Right atrium auricular region (tissue), 2 donors: ENCODE data around the gene LRIT3. TPM values are rescaled to one million over a fixed set of nuclear protein-coding genes. Genes with fewer than 3 reads are reported as not detected.
A peak's percentile ranks its signal among the peaks of the same experiment; 100 is the strongest.

Source experiments
- DNase-seq: peaks from one replicate; pipeline ENCODE4 v3.0.0-alpha.2; 2019; ENCODE audit warnings: low spot score
- H3K27ac ChIP-seq, 2 donors: fragments of 200-600 bp; sonication (generic); 1 replicate in 1 of 2; 2 replicates in 1 of 2; pipeline ENCODE4 v1.5.1; 2016 to 2019
- H3K27me3 ChIP-seq, 2 donors: fragments of 200-600 bp; sonication (generic); one replicate each; pipeline versions ENCODE4 v1.5.1 to v1.6.0; 2017 to 2019
- H3K36me3 ChIP-seq: fragments of 200-600 bp; sonication (generic); one replicate; pipeline ENCODE4 v1.5.1; 2016
- H3K4me1 ChIP-seq, 2 donors: fragments of 200-600 bp; sonication (generic); one replicate each; pipeline versions ENCODE4 v1.5.1 to v1.6.0; 2017 to 2019
- H3K4me3 ChIP-seq, 2 donors: fragments of 200-600 bp; sonication (generic); 1 replicate in 1 of 2; 2 replicates in 1 of 2; pipeline ENCODE4 v1.5.1; 2017 to 2019; ENCODE audit warnings: mild to moderate bottlenecking in 1 of 2, moderate library complexity in 1 of 2
- H3K9me3 ChIP-seq, 2 donors: fragments of 200-600 bp; sonication (generic); one replicate each; pipeline ENCODE4 v1.5.1; 2019
- total RNA-seq, 2 donors: library from RNA; depleted of rRNA; stranded (reverse); fragments of >200 nt; gene quantifications; one replicate each; pipeline ENCODE4 v1.1.0, GENCODE V29; 2016
- TF ChIP-seq, protein P1 (sequence below), 2 donors: fragments of 200-600 bp; sonication (generic); IDR thresholded peaks; one replicate each; pipeline ENCODE4 v1.5.1; 2019; ENCODE audit warnings: antibody characterized with exemption in 2 of 2

Gene LRIT3
- total RNA-seq, 2 donors from 2014 or later = 0.12 TPM; not detected in 1

GRCh38 chr4:109902559-109903251 is 54.8 kb downstream of the LRIT3 start:
- DNase-seq = no peak
- Histone ChIP-seq H3K27ac (no peak overlapping the region), H3K4me1 (no peaks in the 10 kb centered on the region), H3K36me3 (no peaks in the 10 kb centered on the region), H3K27me3 (no peaks in the 10 kb centered on the region), H3K4me3 (no peak overlapping the region), H3K9me3 (no peaks in the 10 kb centered on the region)
- TF ChIP-seq, protein P1, sequence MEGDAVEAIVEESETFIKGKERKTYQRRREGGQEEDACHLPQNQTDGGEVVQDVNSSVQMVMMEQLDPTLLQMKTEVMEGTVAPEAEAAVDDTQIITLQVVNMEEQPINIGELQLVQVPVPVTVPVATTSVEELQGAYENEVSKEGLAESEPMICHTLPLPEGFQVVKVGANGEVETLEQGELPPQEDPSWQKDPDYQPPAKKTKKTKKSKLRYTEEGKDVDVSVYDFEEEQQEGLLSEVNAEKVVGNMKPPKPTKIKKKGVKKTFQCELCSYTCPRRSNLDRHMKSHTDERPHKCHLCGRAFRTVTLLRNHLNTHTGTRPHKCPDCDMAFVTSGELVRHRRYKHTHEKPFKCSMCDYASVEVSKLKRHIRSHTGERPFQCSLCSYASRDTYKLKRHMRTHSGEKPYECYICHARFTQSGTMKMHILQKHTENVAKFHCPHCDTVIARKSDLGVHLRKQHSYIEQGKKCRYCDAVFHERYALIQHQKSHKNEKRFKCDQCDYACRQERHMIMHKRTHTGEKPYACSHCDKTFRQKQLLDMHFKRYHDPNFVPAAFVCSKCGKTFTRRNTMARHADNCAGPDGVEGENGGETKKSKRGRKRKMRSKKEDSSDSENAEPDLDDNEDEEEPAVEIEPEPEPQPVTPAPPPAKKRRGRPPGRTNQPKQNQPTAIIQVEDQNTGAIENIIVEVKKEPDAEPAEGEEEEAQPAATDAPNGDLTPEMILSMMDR (IDR thresholded peaks at IDR 0.05) = no peak

GRCh38 chr4:109908731-109909130 is 60.8 kb downstream of the LRIT3 start:
- no peaks in the 10 kb centered on the region for H3K27me3 ChIP-seq
- no peak overlapping the region for H3K27ac ChIP-seq
- DNase-seq = no peak
- H3K4me1 ChIP-seq = peaks cover 0 to 3% of the 10 kb centered on the region in 2 donors
- TF ChIP-seq, protein P1 (IDR thresholded peaks at IDR 0.05) = no peak
- H3K36me3 ChIP-seq = no peaks in the 10 kb centered on the region
- no peak overlapping the region for H3K4me3 ChIP-seq
- H3K9me3 ChIP-seq = no peaks in the 10 kb centered on the region

DNA sequence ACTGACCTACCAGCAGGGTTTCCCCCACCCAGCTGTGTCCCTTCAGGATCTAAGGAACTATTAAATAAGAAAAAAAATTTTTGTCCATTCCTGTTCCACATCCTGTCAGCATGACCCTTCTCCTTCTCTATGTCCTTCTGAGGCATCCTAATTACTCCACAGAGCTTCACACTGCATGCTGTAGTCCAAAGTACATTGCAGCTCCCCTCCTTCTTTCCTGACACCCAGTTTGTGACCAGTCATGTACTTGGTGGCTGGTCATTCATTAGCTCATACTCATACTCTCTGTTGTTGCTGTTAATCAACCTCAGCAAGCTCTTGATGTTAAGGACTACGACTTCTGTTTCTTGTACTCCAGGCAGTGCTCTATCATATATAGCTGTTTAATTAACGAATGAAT is 62.3 kb downstream of the LRIT3 start:
- TF ChIP-seq, protein P1 (IDR thresholded peaks at IDR 0.05) = no peak
- DNase-seq = no peak
- H3K4me1 ChIP-seq = peaks cover 0 to 3% of the 10 kb centered on the region in 2 donors
- no peak overlapping the region for H3K4me3 ChIP-seq
- no peaks in the 10 kb centered on the region for H3K9me3 ChIP-seq
- H3K27me3 ChIP-seq = no peaks in the 10 kb centered on the region
- H3K27ac ChIP-seq = no peak overlapping the region
- no peaks in the 10 kb centered on the region for H3K36me3 ChIP-seq

- Histone ChIP-seq H3K9me3 (no peaks in the 10 kb centered on the region), H3K4me3 (peak within 1 kb of the TSS; percentile 34 to 36), H3K4me1 (peaks cover 0 to 3% of the 10 kb centered on the region in 2 donors), H3K27ac (peak within 1 kb of the TSS; percentile 40 to 87), H3K36me3 (no peaks in the 10 kb centered on the region), H3K27me3 (no peaks in the 10 kb centered on the region)
- DNase-seq = no peak
- TF ChIP-seq, protein P1 (IDR thresholded peaks at IDR 0.05) = no peak
Observed at GRCh38 chr4:109912706-109913595, 65.0 kb downstream of the LRIT3 start, which contains the start of gene EGF. TSS of gene EGF (plus strand) at chr4:109912883. CDS start at chr4:109913336, 453 bp downstream.

DNA sequence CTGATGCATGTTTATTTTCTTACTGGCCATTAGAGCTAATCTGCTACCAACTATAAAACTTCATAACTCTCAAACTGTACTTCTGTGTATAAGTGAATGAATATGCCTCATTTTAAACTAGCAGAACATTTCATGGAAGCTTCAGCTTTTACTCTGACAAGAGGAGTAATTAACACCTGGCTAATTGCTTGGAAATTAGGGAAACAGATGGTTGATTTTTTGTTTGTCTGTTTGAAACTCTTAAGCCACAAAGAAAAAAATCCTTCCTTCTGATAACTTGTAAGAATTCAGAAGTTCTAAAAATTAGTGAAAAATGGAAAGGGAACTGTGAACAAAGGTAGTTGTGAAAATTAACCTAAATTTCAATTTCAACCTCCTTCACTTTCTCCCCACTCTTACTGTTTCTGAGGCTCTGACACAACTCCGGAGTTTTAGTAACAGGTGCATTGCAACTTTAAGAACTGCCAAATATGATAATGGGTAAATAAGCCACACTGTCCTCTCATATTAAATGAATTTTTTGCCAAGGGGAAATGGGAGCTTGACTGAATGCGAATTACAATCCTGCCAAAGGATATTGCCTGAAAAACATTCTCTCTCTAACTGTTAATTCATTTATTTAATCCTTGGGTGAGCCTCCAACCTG is 65.8 kb downstream of the LRIT3 start:
- Histone ChIP-seq H3K9me3 (no peaks in the 10 kb centered on the region), H3K27ac (peak overlapping the region in 1 of 2 donors; percentile 87), H3K4me1 (peaks cover 0 to 3% of the 10 kb centered on the region in 2 donors), H3K36me3 (no peaks in the 10 kb centered on the region), H3K27me3 (no peaks in the 10 kb centered on the region), H3K4me3 (peak overlapping the region; percentile 34 to 36)
- no peak for DNase-seq
- TF ChIP-seq, protein P1 (IDR thresholded peaks at IDR 0.05) = no peak
